AG10803 (cell line): ENCODE measurements around the gene HYAL3.
"Not testable (repeated sequence)": the region's sequence is repeated elsewhere in the genome, so short reads cannot be mapped to it uniquely, and the experiment has no call there.

Experiments used
- DNase-seq: peaks from one replicate; pipeline ENCODE4 v3.0.0; 2010; ENCODE audit warnings: low read depth
- H3K4me3 ChIP-seq: 2 replicates; pipeline ENCODE4 v1.5.1; 2011; ENCODE audit warnings: mild to moderate bottlenecking, low read length, control low read depth
- CTCF ChIP-seq: conservative IDR thresholded peaks from 2 replicates; pipeline ENCODE4 v1.5.1; 2011; ENCODE audit warnings: mild to moderate bottlenecking, low read length, control low read depth, inconsistent platforms

The HYAL3 gene

DNA sequence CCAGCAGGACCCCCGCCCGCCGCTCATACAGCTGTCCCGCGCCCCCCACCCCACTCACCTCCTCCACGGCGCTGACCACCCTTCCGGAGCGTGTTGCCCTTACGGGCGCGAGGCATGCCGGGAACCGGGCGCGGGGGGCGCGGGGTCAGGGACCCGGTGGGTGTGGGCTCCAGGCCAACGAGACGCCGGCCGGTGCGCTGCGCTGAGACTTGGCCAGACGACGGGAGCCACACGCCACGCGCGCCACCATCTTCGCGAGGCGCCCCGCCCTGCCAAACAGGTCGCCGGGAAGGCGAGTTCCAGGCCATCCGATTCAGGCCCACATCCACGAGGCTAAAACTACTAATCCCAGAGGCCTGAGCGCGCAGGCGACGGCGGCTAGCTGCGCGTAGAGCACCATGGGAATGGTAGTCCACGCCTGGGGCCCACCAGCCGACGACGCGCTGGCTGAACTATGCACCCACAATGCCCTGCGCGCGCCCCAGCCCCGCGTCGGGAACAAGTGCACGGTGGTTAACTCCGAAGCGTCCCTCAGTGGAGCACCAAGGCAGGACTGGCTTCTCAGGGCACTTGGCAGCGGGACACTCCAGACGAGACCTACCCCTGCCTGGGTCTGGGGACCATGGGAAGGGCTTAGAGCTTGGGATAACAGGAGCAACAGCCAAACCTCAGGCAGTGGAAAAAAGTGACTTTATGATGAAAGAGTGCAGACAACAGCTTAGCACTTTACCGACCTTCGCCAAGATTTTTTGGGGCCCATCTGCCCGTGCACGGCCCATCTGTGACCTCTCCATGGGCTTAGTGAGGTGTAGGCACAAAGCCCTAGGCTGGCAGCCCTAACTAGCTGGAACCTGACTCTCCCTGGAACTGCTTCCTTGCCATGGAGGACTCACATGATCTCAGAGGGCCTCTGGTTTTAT lies 6.8 kb downstream of the HYAL3 start, which contains the start of gene IFRD2:
Gene IFRD2, minus strand, starts transcription at position 271 of the 920 bp plus-strand sequence. Its CDS starts 155 bp downstream, at position 116.
- TF ChIP-seq CTCF: peak; percentile 4; the same call in 1 of the 2 replicates
- peak; percentile 97 for DNase-seq
- peak within 1 kb of the TSS; percentile 91 for H3K4me3 ChIP-seq

GRCh38 chr3:50290161-50290641 lies 9.0 kb downstream of the HYAL3 start:
- no peak for DNase-seq
- no peak overlapping the region for H3K4me3 ChIP-seq
- TF ChIP-seq CTCF: no peak

DNA sequence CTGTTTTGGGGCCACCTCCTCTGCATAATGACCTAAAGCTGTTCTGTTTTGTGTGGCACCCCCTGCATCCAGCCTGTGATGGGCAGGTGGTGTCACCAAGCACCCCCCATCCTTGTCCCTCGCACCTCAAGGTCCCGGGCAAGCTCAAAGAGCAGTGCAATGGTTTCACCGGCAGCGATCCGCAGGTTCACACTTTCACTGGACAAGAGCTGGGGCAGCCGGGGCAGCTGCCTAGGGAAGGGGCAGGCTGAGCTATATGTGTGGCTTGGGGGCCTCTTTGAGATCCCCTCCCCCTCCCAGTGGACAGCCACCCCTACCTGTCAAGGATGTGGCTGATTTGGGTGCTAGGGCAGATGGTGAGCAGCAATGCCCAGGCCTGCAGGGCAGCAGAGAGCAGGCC lies 10.1 kb downstream of the HYAL3 start:
- no peak overlapping the region for H3K4me3 ChIP-seq
- no peak for DNase-seq
- no peak for TF ChIP-seq CTCF

DNA sequence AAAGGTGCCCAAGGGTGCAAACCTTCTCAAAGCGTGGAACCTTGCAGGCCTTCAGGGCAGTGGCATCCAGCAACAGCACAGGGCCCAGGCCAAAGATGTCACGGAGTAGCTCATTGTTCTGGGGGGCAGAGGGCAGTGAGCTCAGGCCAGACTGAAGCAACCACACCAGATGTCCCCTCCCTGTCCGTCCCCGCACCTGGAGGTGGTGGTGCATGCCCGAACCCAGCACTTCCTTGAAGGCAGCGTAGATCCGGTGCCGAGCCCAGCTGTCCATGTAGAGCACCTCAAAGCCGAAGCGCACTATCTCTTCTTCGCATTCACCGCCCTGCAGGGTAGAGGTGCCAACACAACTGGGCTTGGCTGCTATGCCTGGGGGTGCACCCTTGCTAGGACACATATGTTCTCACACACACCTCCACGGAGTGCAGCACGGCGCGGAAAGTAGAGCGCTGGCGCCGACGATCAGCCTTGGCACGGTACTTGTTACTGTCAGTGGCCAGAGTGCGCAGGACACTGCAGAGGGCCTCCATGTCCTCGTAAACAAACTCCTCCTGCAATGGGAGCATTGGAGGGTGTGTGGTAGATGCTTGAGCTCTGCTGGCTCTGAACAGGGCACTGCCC lies 10.7 kb downstream of the HYAL3 start:
- no peak for DNase-seq
- H3K4me3 ChIP-seq: no peak overlapping the region
- TF ChIP-seq CTCF: no peak

GRCh38 chr3:50287262-50287661 lies 11.9 kb downstream of the HYAL3 start:
- H3K4me3 ChIP-seq: no peak overlapping the region
- TF ChIP-seq CTCF: no peak
- no peak for DNase-seq

DNA sequence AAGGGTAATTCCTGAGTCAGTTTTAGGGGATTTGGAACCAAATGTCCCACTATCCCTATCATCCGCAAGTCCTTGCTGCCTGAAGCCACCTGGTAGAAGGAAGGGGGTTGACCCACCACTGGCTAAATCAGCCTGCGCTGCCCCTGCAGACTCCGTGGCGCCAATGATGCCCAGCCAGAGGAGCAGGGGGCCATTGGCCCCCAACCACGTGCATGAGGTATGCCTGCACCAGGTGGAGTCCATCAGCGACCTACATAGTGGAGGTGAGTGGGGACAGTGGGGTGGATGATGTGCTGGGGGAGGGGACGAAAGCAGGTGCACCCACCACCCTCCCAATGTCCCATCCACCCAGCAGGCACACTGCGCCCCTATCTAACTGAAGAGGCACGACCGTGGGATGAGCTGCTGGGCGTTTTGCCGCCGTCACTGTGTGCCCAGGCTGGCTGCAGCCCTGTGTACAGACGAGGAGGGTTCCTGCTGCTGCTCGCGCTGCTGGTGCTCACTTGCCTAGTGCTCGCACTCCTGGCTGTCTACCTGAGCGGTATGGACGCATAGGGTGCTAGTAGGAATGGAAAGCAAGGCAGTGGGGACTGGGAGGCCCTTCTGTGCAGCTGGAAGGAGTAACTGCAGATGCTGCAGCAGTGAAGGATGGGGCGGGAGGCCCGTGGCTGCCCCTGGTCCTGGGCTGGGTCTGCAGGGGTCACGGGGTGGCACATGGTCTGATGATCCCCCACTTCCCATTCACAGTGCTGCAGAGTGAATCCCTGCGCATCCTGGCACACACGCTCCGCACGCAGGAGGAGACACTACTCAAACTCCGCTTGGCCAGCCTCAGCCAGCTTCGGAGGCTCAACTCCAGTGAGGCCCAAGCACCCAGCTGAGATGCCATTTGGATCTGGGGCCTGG lies 12.6 kb downstream of the HYAL3 start:
- TF ChIP-seq CTCF: no peak
- no peak overlapping the region for H3K4me3 ChIP-seq
- no peak for DNase-seq

DNA sequence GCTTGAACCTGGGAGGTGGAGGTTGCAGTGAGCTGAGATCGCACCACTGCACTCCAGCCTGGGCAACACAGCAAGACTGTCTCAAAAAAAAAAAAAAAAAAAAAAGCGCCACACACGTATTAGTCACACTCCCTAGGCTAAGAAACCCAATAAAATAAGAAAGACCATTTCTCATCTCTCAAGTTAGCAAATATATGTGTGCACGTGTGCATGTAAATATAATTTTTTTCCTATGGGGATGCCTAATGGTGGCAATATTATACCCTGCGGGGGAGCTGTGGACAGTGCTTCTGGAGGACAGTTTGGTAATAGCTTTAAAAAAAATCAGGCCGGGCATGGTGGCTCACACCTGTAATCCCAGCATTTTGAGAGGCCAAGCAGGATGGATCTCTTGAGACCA lies 15.1 kb downstream of the HYAL3 start:
- DNase-seq, H3K4me3 ChIP-seq: not testable (repeated sequence)
